Neuronal stem cell (in vitro differentiated cells): ENCODE data around the gene SCMH1.

Experiments
- DNase-seq: peaks from one replicate; pipeline ENCODE4 v3.0.0-alpha.2; 2013; ENCODE audit warnings: low spot score
- H2AFZ ChIP-seq: one replicate; pipeline ENCODE4 v1.6.1; 2013; ENCODE audit warnings: mild to moderate bottlenecking, low read length, inconsistent platforms
- H2AK5ac ChIP-seq: 2 replicates; pipeline ENCODE4 v1.6.1; 2013; ENCODE audit warnings: low read depth, mild to moderate bottlenecking, inconsistent platforms, low read length, moderate library complexity, mixed read lengths
- H2BK120ac ChIP-seq: 2 replicates; pipeline ENCODE4 v1.6.1; 2013; ENCODE audit warnings: low read depth, mild to moderate bottlenecking, inconsistent platforms, low read length, moderate library complexity, mixed read lengths
- H2BK12ac ChIP-seq: one replicate; pipeline ENCODE4 v1.6.1; 2013; ENCODE audit warnings: low read length, inconsistent platforms
- H2BK15ac ChIP-seq: 2 replicates; pipeline ENCODE4 v1.6.1; 2013; ENCODE audit warnings: mild to moderate bottlenecking, low read length, inconsistent platforms, mixed read lengths
- H2BK5ac ChIP-seq: one replicate; pipeline ENCODE4 v1.6.1; 2013; ENCODE audit warnings: inconsistent platforms, mild to moderate bottlenecking, low read length, moderate library complexity
- H3K14ac ChIP-seq: one replicate; pipeline ENCODE4 v1.6.1; 2013; ENCODE audit warnings: low read length, inconsistent platforms
- H3K18ac ChIP-seq: 2 replicates; pipeline ENCODE4 v1.6.1; 2013; ENCODE audit warnings: low read length, inconsistent platforms
- H3K23ac ChIP-seq: 2 replicates; pipeline ENCODE4 v1.6.1; 2013; ENCODE audit warnings: low read depth, mild to moderate bottlenecking, mixed read lengths, low read length, inconsistent platforms; ENCODE audit not compliant: poor library complexity
- H3K27ac ChIP-seq: replicated peaks from 3 replicates; pipeline ENCODE4 v1.5.1; 2013; ENCODE audit warnings: low read length, inconsistent platforms
- H3K27me3 ChIP-seq, 3 experiments: 2 replicates each; pipeline ENCODE4 v1.6.1; 2013; ENCODE audit warnings: low read length in 3 of 3, mild to moderate bottlenecking in 2 of 3, inconsistent platforms in 1 of 3, low read depth in 1 of 3, mixed read lengths in 1 of 3, moderate library complexity in 1 of 3; ENCODE audit not compliant: control insufficient read depth in 3 of 3, insufficient read depth in 3 of 3
- H3K36me3 ChIP-seq, 2 donors: replicated peaks in 1 of 2; 2 replicates each; pipeline ENCODE4 v1.6.1; 2013; ENCODE audit warnings: low read length in 2 of 2; ENCODE audit not compliant: control insufficient read depth in 2 of 2, insufficient read depth in 2 of 2
- H3K4ac ChIP-seq: 2 replicates; pipeline ENCODE4 v1.6.1; 2013; ENCODE audit warnings: inconsistent platforms, mild to moderate bottlenecking, low read length, moderate library complexity
- H3K4me1 ChIP-seq, 2 donors: 1 replicate in 1 of 2; 2 replicates in 1 of 2; pipeline ENCODE4 v1.6.1; 2013; ENCODE audit warnings: low read length in 2 of 2, low read depth in 1 of 2; ENCODE audit not compliant: control insufficient read depth in 2 of 2, insufficient read depth in 1 of 2
- H3K4me2 ChIP-seq: one replicate; pipeline ENCODE4 v1.6.1; 2013; ENCODE audit warnings: mild to moderate bottlenecking, low read length, inconsistent platforms; ENCODE audit not compliant: insufficient read depth, poor library complexity, severe bottlenecking
- H3K4me3 ChIP-seq, 2 donors: 2 replicates each; pipeline ENCODE4 v1.5.1; 2013; ENCODE audit warnings: low read length in 2 of 2, mild to moderate bottlenecking in 2 of 2, inconsistent platforms in 1 of 2, moderate library complexity in 1 of 2
- H3K79me1 ChIP-seq: one replicate; pipeline ENCODE4 v1.6.1; 2013; ENCODE audit warnings: low read depth, mild to moderate bottlenecking, inconsistent platforms, low read length, moderate library complexity
- H3K9ac ChIP-seq: one replicate; pipeline ENCODE4 v1.6.1; 2013; ENCODE audit warnings: mild to moderate bottlenecking, low read depth, low read length, inconsistent platforms; ENCODE audit not compliant: poor library complexity
- H3K9me3 ChIP-seq, 2 donors: replicated peaks in 1 of 2; 2 replicates each; pipeline versions ENCODE3 to v1.6.1; 2013; ENCODE audit warnings: low read length in 2 of 2, mild to moderate bottlenecking in 2 of 2, inconsistent platforms in 1 of 2, low read depth in 1 of 2, mixed read lengths in 1 of 2, moderate library complexity in 1 of 2; ENCODE audit not compliant: control insufficient read depth in 2 of 2, insufficient read depth in 1 of 2
- H4K8ac ChIP-seq: one replicate; pipeline ENCODE4 v1.6.1; 2013; ENCODE audit warnings: low read depth, mild to moderate bottlenecking, inconsistent platforms, low read length, moderate library complexity
- H4K91ac ChIP-seq: one replicate; pipeline ENCODE4 v1.6.1; 2013; ENCODE audit warnings: low read length, low read depth, mild to moderate bottlenecking, inconsistent platforms; ENCODE audit not compliant: poor library complexity
- WGBS, 2 donors: extraction: QIAGEN DNeasy Blood & Tissue Kit; methylation state at CpG; one replicate each; pipeline ENCODE4 v1.1.7; 2013; ENCODE audit warnings: missing lambda C conversion rate in 2 of 2, mixed read lengths in 1 of 2; ENCODE audit not compliant: insufficient read length in 2 of 2, insufficient replicate concordance in 1 of 2; ENCODE audit errors: extremely low coverage in 2 of 2; 5-methylcytosine and 5-hydroxymethylcytosine counted together

The SCMH1 gene

DNA sequence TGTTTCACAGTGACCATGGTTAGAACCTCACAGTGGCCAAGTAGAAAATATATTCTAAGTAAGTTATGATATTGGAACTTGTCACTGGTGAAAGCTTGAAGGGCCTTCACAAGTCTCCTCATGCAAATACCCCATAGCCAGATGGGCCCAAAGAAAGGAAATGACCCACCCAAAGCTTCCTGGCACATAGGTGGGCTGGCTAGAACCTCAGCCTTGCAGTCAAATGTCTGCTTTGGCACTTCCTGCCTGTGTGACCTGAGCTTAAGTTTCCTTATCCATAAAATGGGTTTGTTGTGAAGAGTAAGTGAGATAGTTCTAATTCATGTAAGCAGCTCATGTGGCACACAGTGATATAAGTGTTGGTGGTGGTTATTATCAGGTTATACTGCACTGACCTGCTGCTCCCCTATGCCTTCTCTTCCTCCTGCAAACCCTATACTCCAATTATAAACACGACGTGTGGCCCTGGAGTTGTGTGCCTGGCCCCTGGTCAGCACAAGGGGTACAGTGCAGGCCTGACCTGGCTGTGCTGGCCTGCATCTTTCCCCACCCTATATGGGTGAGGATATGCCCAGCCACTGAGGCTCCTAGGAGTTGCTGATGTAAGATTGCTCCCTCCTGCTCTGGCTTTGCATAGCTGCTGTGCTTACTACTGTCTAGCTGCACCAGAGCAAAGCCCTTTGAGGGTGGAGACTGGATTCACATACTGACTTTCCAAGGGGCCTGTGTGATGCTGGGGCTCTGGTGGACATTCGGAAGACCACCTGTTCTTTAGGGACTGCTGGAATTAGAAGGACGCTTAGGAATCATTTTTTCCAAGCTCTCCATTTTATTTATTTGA, 215.9 kb downstream of the SCMH1 start:
- H3K4me2 ChIP-seq = no peak overlapping the region
- H3K4me1 ChIP-seq = peaks cover 3 to 11% of the 10 kb centered on the region in 2 donors
- no peak overlapping the region for H2BK12ac ChIP-seq
- H3K18ac ChIP-seq = no peak overlapping the region
- no peak overlapping the region for H4K91ac ChIP-seq
- H3K9ac ChIP-seq = no peak overlapping the region
- H3K23ac ChIP-seq = no peak overlapping the region
- H3K9me3 ChIP-seq = no peaks in the 10 kb centered on the region
- no peak overlapping the region for H3K27ac ChIP-seq
- no peak overlapping the region for H3K14ac ChIP-seq
- H2BK120ac ChIP-seq = no peak overlapping the region
- H4K8ac ChIP-seq = no peak overlapping the region
- H2AK5ac ChIP-seq = no peak overlapping the region
- H3K4me3 ChIP-seq = no peak overlapping the region
- H3K79me1 ChIP-seq = no peaks in the 10 kb centered on the region
- WGBS, 2 donors = no CpG with 5 or more reads among the region's 4 CpGs
- H3K4ac ChIP-seq = no peak overlapping the region
- no peak overlapping the region for H2BK5ac ChIP-seq
- no peaks in the 10 kb centered on the region for H3K27me3 ChIP-seq
- no peak overlapping the region for H2BK15ac ChIP-seq
- no peak overlapping the region for H2AFZ ChIP-seq
- DNase-seq = no peak
- H3K36me3 ChIP-seq = peaks cover 15 to 60% of the 10 kb centered on the region in 2 donors

GRCh38 chr1:41024953-41025352, 217.2 kb downstream of the SCMH1 start:
- Histone ChIP-seq H3K4ac (no peak overlapping the region), H4K91ac (no peak overlapping the region), H2AK5ac (no peak overlapping the region), H3K9ac (no peak overlapping the region), H3K79me1 (no peaks in the 10 kb centered on the region), H3K23ac (no peak overlapping the region), H3K27ac (no peak overlapping the region), H2BK12ac (no peak overlapping the region), H2BK120ac (no peak overlapping the region), H3K14ac (no peak overlapping the region), H3K9me3 (no peaks in the 10 kb centered on the region), H2AFZ (no peak overlapping the region), H3K4me2 (no peak overlapping the region), H3K4me1 (peaks cover 3 to 13% of the 10 kb centered on the region in 2 donors), H3K4me3 (no peak overlapping the region), H3K36me3 (peaks cover 11 to 50% of the 10 kb centered on the region in 2 donors), H4K8ac (no peak overlapping the region), H2BK5ac (no peak overlapping the region), H2BK15ac (no peak overlapping the region), H3K18ac (no peak overlapping the region), H3K27me3 (no peaks in the 10 kb centered on the region)
- DNase-seq = no peak
- WGBS, 2 donors = no CpG with 5 or more reads among the region's 2 CpGs

DNA sequence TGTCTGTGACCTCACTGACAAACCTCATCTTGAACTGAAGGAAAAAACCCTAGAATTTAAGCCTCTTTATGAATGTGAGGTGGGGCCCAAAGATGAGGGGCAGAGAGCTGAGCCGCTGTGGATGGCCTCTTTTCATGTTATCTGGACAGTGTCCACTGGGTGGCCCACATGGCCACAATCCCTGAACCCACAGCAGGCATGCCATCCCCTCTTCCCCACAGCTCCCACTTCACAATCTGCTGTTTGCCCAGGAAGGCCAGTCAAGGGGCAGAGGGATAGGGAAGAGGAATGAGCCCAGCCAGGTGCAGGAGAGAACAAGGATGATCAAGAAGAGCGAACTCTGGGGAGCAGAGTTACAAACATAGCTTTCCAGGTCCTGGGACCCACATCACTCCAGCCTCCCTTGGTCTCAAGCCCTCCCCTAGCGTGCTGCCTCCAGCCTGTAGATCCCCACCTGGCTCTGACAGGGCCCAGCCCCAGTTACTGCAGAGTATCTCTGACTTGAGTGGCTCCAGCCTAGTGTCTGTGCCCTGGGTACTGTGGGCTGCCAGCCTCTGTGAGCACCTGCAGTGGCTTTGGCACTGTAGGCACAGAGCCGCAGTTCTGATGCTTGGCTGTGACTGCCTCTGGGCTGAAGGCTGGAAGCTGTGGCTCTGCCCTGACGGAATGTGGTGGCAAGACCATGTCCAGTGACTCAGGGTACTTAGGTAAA, 218.7 kb downstream of the SCMH1 start:
- no peaks in the 10 kb centered on the region for H3K27me3 ChIP-seq

GRCh38 chr1:41022424-41022823, 219.7 kb downstream of the SCMH1 start:
- H2AK5ac ChIP-seq = no peak overlapping the region
- H3K23ac ChIP-seq = no peak overlapping the region
- H4K8ac ChIP-seq = no peak overlapping the region
- no peak overlapping the region for H2BK15ac ChIP-seq
- H3K27me3 ChIP-seq = no peaks in the 10 kb centered on the region
- H3K9ac ChIP-seq = no peak overlapping the region
- H3K18ac ChIP-seq = no peak overlapping the region
- H2BK12ac ChIP-seq = no peak overlapping the region
- H3K36me3 ChIP-seq = peaks cover 15 to 48% of the 10 kb centered on the region in 2 donors
- H3K9me3 ChIP-seq = no peaks in the 10 kb centered on the region
- H2BK5ac ChIP-seq = no peak overlapping the region
- H2AFZ ChIP-seq = no peak overlapping the region
- no peak overlapping the region for H3K27ac ChIP-seq
- H3K4me2 ChIP-seq = no peak overlapping the region
- peaks cover 3 to 13% of the 10 kb centered on the region in 2 donors for H3K4me1 ChIP-seq
- no peaks in the 10 kb centered on the region for H3K79me1 ChIP-seq
- no peak overlapping the region for H3K4ac ChIP-seq
- DNase-seq = no peak
- H4K91ac ChIP-seq = no peak overlapping the region
- no peak overlapping the region for H2BK120ac ChIP-seq
- H3K4me3 ChIP-seq = no peak overlapping the region
- no peak overlapping the region for H3K14ac ChIP-seq
- no CpG with 5 or more reads among the region's 10 CpGs for WGBS, 2 donors

More for the DNA sequence above, 218.7 kb downstream of the SCMH1 start:
- no peak overlapping the region for H3K4ac ChIP-seq
- H2AFZ ChIP-seq = no peak overlapping the region
- WGBS, 2 donors = no CpG with 5 or more reads among the region's 5 CpGs
- H3K18ac ChIP-seq = no peak overlapping the region
- H3K79me1 ChIP-seq = no peaks in the 10 kb centered on the region
- no peak overlapping the region for H3K14ac ChIP-seq
- no peak overlapping the region for H2BK12ac ChIP-seq
- peaks cover 11 to 48% of the 10 kb centered on the region in 2 donors for H3K36me3 ChIP-seq
- H4K8ac ChIP-seq = no peak overlapping the region
- DNase-seq = no peak
- no peak overlapping the region for H2BK120ac ChIP-seq
- H4K91ac ChIP-seq = no peak overlapping the region
- H3K4me1 ChIP-seq = peaks cover 3 to 13% of the 10 kb centered on the region in 2 donors
- no peak overlapping the region for H2BK15ac ChIP-seq
- no peak overlapping the region for H3K4me2 ChIP-seq
- no peak overlapping the region for H3K4me3 ChIP-seq
- H3K9ac ChIP-seq = no peak overlapping the region
- no peak overlapping the region for H2BK5ac ChIP-seq
- H3K23ac ChIP-seq = no peak overlapping the region
- no peak overlapping the region for H3K27ac ChIP-seq
- no peaks in the 10 kb centered on the region for H3K9me3 ChIP-seq
- no peak overlapping the region for H2AK5ac ChIP-seq
